DMS 273 treated with DMSO at 0.1 percent for 48 hours (cell line): ENCODE data around the gene TMEM181.

Experiments used
- DNase-seq: peaks from one replicate; lab custom pipeline; 2025; lab: John Stamatoyannopoulos, UW

Gene TMEM181

DNA sequence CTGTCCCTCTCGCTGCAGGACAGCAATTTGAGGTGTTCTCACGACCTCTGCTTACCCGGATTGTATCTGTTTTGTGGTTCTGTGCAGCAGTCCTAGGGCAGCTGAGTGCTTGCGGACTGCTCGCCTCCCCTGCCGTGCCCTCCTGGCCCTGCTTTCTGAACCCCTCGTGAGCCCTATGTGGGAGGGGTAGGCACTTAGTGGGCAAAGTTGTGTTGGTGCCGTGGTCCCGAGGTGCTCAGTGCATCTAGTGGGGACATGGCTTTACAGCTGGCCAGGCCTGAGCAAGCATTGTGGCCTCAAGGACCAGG lies 5.2 kb downstream of the TMEM181 start:
- DNase-seq, result no peak

DNA sequence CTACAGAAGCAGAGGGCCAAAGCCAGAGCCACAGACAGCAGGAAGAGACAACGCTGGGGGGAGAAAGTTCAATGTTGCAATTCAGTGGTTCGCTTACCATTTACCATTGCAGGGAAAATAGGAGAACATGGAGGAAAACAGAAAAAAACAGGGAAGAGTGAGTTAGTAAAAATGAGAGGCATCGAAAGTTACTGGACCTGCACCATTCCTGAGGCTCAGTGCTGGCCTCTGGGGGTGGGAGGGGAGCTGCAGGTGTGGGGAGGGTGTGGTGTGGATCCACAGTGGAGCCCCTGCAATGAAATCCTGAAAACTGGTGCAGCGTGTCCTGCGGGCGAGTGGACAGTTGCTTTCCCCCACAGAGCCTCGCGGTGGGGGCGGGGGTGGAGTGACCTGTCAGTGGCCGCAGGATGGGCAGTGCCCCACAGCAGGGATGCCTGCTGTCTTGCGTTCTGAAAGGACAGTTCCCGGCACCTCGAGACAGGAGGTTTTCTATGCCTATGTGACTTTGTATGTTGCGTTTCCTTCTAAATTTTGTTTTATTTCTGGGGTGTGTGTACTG lies 5.7 kb downstream of the TMEM181 start:
- no peak for DNase-seq

DNA sequence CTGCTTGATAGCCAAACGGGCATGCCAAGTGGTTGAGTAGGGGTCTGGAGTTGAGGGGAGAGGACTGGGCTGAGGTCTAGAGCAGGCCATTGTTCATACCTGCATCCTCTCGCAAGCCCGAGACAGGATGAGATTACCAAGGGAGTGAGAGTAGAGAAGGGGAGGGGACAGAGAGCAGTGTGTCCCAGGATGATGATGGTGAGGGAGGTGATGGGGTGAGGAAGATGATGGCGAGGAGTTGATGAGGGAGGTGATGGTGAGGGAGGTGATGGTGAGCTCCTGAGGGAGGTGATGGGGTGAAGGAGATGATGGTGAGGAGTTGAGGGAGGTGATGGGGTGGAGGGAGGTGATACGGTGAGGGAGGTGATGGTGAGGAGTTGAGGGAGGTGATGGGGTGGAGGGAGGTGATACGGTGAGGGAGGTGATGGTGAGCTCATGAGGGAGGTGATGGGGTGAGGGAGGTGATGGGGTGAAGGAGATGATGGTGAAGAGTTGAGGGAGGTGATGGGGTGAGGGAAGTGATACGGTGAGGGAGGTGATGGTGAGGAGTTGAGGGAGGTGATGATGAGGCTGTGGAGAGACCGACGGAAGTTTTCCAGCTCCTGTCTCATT lies 6.4 kb downstream of the TMEM181 start:
- DNase-seq, result no peak

DNA sequence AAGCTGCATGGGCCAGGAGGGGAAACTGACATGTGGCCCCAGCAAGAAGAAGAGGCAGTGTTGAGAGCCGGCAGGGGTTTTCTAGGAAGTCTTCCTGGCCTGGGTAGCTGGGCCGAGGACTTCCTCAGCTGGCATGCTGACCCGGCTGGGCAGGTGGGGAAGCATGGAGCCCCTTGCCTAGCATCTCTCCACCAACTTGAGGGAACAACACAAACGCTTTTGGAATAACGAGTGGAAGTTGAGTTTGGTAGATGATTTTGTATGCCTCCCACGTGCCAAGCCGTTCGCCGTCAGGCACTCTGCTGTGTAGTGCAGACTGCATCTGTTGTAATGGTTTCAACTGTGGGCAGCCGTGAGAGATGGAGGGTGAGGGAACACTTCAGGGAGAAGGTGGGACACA lies 7.3 kb downstream of the TMEM181 start:
- DNase-seq, result no peak

DNA sequence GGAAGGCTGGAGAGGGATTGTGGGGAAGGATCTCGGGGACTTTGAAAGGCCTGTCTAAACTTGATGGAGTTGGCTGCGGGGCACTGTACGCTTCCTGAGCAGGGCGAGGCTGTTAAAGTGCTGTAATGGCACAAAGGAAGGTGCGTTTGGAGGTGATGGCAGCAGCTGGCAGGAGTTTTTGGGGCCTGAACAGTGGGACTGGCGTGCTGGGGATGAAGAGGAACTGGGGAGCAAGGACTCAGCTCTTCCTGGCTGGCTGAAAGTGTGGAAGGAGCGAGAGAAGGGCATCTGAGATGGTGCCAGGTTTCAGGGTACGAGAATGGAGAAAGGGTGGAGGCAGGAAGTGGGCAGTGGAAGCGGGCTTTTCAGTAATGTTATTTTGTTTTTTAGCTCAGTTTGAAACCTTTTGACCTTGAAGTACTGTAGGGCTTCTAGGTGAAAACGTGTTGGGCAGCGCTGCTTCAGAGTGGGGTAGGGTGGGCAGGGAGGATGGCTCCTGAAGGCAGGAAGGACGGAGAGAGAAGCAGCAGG lies 8.0 kb downstream of the TMEM181 start:
- DNase-seq, result no peak

DNA sequence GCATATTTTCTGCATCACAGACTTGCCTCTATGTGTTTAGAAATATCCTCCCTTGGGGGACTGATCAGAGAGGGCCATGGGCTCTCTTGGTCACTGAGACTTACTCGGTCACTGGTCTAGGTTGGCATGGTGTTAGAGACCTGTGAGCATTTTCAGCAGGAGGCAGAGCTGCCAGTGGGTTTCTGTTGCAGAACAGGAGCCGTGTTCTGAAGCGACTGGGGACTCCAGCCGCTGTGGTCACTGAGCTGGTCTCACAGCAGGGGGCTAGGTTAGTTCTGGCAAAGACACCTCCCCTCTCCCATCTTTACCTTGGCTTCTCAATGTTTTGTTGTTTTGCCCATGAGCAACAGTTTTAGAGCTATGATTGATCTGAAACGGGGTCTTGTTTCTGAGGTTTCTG lies 8.7 kb downstream of the TMEM181 start:
- DNase-seq, result no peak

DNA sequence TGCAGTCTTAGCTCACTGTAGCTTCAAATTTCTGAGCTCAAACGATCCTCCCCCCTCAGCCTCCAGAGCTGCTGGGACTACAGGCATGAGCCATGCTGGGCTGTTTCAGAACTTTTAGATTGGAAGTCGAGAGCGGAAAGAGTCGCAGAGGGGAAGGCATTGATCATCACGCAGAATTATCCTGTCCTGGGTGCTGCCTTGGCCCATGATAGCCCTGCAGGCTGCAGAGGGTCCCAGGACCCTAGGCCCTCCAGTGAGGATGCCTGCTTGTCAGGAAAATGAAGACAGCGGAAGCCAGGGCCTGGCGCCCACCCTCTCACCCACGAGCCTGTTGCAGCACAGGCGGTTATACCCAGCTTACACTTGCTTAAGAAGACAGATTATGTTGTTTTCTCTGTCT lies 9.1 kb downstream of the TMEM181 start:
- no peak for DNase-seq

DNA sequence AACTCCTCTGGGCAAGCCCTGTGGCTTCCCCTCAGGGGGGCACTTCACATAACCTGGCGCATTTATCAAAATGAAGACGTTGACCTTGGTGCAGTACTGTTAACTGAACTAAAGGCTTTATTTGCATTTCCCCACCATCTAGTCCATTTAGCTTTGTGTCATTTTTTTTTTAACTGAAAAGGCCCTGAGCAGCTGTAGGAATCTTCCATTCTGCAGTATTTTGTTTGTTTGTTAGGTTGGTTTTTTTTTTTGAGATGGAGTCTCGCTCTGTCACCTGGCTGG lies 10.7 kb downstream of the TMEM181 start:
- DNase-seq, result no peak

DNA sequence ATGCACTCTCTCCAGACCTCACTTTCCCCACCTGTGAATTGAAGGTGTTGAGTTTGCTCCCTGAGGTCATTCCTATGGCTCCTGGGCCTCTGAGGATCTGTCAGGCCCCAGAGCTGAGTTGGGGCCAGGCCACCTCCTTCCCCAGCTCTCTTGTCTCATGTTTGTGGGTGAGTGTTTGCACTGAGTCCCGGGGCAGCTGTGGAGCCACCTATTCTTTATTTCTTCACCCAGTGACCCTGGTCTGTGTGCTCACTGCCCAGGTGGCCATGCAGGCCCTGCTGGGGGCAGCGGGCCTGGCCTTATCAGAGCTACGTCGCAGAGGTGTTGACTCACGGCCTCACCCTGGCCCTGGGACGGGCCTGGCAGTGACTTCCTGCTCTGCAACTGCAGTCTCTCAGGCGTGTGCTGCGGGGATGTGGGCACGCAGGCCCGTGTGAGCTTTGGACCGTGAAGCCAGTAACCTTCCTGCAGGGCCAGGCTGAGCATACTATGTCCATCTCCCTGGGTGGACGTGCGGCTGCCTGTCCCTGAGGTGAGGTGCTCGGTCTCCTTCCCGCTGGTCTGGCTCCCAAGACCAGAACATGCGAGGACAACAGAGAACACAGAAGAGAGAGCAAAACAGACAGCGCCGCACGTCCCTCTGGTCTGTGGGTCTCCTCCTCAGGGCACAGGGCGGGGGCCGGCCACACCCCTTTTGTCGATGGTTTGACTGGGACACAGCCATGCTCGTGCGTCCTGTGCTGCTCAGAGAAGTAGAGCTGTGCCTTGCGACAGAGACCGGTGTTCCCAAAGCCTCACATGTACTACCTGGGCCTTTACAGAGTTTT lies 12.1 kb downstream of the TMEM181 start:
- DNase-seq, result no peak

DNA sequence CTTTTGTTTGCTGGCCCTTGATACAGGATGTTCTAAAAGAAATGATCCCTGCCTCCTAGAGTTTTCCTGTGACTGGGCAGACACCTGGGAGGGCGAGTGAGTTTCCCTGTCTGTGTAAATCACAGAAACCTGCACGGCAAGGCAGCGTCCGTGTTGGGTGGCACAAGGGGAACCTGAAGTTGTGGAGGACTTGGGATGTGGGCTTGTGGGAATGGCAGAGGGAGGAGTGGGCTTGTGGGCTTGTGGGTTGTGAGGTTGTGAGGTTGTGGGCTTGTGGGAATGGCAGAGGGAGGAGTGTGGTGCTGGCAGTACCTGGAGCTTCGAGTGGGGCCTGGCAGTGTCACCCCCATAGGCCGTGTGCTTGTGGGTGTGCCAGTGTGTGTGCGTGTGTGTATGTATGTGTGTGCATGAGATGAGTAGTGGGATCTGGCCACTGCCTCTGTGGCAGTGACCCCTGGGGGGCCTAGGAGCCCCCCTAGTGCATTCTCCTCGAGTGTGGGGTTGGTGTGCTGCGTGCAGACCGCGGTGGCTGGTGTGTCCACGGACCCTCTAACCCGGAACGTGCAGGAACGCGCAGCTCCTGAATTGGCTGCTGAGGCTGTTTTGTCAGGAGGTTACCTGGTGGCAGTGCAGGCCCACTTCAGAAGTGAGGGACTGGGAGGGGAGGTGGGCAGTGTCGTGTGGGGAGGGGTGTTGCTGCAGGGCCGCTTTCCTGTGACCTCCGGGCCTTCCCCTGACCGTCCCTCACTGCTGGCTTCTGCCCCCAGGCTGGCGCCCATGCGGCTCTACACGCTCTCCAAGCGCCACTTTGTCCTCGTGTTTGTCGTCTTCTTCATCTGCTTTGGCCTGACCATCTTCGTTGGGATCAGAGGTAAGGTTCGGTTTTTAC lies 13.0 kb downstream of the TMEM181 start:
- DNase-seq, result no peak

DNA sequence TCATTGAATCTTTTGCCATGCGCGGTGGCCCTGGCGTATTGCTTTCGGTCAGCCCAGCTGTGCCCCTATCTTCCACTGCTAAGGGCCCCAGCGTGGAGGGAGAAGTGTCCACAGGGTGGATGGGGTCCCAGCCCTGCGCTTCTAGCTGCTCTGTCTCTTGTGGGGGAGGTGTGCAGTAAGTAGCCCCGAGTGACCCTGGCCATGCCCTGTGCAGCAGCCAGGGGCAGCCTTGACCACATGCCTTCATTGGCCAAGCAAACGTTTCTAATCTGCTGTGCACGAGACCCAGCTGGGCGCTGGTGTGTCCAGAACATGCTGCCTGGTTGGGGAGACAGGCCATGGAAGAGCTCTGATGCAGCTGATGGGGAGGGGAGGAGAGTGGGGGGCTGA lies 13.6 kb downstream of the TMEM181 start:
- DNase-seq, result no peak

DNA sequence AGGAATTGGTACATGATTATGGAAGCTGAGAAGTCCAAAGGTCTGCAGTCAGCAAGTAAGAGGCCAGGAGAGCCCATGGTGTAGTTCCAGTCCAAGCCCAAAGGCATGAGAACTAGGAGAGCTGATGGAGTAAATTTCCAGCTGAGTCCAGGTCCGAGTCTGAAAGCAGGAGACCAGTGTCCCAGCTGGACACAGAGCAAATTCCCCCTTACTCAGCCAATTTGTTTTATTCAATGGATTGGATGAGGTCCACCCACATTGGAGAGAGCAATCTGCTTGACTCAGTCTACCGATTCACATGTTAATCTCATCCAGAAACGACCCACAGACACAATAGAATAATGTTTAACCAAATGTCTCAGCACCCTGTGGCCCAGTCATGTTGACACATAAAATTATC lies 14.9 kb downstream of the TMEM181 start:
- no peak for DNase-seq

DNA sequence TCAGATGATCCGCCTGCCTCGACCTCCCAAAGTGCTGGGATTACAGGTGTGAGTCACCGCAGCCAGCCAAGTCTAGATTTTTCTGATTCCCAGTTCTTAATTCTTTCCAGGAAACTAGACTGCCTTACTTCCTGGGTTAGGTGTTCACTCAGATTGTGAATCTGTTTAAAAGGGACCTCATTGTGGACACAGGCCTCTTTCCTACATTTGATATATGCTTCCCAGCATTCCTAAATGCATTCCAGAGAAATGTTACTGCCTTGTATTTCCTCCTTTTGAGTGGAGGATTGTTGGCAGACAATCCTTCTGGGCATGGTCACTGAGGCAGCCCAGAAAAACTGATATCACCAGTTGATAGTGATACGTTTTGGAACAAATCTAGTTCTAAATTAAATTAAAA lies 15.7 kb downstream of the TMEM181 start:
- no peak for DNase-seq

DNA sequence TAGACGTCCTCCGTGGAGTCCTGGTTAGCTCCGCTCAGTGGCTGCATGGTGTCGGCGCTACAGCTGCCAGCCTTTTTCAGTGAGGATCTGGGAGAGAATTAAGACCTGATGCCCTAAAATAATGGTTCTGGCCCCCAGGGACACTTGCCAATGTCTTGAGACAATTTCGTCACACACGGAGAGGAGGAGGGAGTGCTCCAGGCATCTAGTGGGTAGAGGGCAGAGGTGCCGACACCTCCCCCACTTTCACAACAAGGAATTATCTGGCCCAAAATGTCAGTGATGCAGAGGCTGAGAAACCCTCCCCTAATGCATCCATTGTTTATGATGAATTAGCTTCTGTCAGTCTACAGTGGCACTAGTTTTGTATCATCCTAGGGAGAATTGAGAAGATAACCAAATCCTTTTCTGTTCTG lies 24.4 kb downstream of the TMEM181 start:
- DNase-seq, result no peak

DNA sequence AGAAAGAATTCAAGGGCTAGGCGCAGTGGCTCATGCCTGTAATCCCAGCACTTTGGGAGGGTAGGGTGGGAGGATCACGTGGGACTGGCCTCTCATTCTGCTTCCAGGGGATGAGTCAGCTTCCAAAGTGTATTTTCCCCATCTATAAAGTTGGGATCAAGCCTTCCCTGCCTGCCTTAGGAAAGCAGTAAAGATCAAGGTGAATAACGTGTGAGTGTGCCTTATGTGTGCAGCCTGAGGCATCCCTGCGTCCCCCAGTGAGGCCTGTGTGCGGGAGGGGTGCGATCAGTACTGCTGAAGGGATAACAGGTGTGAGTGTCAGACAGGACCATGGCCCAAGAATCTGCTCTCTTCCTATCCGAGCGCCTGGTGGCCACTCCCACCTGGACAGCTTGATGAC lies 26.8 kb downstream of the TMEM181 start:
- DNase-seq, result no peak

DNA sequence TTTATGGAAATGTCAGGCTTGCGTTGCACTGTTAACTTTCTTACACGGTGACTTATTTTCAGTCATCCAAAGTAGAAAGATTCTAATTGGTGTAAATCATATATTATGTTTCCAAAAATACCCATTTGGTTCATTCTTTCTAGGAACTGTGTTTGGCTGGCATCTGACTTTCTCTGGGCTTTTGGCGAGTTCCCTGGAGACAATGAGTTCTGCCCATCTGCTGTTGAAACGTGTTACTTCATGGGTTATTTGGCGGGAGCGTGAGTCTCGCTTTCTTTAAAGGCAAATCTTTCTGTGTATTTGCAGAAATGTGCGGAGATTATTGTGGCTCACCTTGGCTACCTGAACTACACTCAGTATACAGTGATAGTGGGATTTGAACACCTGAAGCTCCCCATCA lies 29.5 kb downstream of the TMEM181 start:
- DNase-seq, result no peak

DNA sequence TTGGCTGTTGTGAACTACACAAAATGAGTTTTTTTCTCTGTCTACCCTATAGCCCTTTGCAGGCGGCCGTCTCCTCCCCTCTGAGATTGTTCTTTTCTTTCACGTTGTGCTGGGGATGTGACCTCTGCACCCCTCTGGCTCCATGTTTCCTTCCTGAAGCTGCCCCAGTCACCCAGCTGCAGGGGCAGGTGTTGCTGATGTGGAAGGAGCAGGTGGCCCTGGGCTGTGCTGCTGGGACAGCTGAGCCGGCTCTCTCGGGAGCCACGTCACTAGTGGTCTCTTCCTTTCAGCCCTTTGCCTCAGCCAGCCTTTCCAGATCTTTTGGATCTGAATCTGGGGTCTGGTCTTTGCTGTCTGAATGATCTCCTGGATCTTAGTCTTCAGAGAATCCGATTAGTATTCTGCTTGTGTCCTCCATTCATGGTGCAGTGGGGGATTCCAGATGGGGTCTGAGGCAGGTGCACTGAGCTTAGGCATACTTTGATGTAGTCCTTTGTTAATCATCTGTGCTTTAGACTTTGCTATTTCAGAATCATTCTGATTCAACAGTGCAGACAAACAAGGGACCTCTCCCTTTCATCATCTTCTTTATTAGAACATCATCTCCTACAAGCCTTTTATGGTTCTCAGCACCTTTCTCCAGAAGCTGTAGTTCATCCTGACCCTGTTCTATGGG lies 31.4 kb downstream of the TMEM181 start:
- no peak for DNase-seq

DNA sequence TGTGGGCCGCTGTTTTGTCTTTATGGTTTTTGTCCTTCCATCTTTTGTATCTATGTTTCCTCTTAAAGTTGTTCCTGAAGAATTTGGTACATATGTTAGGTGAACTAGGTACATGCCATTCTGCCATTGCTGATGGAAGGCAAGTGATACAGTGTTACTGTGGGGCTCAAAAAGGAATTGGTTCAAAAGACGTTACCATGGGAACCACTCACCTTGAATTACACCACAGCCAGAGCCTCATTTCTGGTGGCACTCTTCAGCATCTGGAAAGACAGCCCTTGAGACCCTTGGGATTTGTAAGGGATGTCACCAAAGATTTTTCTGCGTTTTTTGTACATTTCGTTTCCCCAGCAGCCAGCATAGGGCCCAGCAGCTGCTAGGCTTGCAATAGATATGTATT lies 31.9 kb downstream of the TMEM181 start:
- no peak for DNase-seq

DNA sequence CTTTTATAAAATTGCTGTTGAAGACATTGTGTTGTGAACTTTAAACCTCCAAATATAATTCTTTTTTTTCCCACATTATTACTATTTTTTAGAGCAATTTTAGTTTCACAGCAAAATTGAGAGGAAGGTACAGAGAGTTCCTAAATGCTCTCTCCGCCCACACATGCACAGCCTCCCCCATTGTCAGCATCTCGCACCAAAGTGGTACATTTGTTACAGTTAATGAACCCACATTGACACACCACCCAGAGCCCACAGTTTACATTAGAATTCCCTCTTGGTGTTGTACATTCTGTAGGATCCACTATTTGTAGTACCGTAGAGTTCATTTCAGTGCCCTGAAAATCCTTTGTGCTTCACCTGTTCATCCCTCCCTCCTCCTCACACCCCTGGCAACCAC lies 33.8 kb downstream of the TMEM181 start:
- DNase-seq, result no peak

DNA sequence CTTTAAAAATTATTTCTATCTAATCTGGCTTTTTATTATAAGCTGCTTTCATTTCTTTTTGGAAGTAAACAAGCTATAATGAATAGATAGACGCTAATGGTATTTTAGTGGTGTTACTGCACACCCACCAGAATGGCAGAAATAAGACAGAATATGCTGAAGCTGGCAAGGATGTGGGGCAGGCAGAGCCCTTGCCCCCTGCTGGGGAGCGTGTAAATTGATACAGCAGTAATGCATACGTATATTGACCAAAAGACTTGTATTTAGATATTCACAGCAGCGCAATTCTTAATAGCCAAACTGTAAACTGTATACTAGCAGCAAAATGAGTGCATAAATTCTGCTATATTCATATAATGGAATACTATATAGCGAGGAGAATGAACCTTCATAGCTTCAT lies 35.3 kb downstream of the TMEM181 start:
- DNase-seq, result no peak

DNA sequence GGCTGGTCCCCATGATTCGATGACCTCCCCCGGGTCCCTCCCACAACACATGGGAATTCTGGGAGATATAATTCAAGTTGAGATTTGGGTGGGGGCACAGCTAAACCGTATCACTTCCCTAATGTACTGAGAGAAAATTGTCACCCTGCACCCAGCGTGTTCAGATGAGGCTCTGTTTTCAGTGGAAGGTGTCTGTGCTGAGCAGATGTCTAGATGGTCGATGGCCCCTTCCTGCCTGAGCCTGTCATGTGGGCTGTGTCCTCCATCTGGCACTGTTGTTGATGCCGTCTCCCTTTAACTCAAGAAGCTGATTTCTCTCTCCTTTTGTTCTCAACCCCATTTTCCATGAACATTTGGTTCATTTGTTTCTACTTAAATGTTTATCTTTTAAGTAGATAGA lies 37.0 kb downstream of the TMEM181 start:
- peak; percentile 91 for DNase-seq

DNA sequence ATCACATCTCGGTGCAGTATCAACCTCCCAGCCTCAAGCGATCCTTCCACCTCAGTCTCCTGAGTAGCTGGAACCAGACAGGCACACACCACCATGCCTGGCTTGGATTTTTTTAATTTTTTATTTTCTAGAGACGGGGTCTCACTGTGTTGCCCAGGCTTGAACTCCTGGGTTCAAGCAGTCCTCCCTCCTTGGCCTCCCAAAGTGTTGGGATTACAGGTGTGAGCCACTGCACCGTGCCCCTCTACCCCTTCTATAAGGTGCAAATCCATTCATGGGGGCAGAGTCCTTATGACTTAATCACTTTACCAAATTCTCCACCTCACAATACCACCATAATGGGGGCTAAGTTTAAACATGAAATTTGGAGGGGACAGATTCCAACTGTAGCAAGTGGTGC lies 37.7 kb downstream of the TMEM181 start:
- DNase-seq, result no peak
